ENCODE data around the gene CSRNP2.

Gene CSRNP2

DNA sequence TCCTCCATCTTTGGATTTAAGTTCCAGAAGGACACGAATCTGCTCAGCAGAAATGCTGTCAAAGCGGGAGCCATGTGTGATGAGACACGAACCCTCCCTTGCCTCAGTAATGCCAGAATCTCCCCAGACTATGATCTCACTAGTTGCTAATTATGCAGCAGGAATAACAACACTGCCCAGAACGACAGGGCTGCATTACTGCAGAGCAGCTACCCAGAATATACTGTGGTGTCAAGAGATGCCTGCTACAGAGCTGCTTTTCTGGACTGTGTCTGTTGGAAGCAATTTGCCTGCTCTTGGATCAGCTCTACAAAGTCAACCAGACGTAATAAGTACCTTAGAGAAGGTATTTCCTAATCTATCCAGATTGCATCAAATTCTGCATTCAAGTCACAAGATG is 5.5 kb downstream of the CSRNP2 start:
- FAIRE-seq: no peak

DNA sequence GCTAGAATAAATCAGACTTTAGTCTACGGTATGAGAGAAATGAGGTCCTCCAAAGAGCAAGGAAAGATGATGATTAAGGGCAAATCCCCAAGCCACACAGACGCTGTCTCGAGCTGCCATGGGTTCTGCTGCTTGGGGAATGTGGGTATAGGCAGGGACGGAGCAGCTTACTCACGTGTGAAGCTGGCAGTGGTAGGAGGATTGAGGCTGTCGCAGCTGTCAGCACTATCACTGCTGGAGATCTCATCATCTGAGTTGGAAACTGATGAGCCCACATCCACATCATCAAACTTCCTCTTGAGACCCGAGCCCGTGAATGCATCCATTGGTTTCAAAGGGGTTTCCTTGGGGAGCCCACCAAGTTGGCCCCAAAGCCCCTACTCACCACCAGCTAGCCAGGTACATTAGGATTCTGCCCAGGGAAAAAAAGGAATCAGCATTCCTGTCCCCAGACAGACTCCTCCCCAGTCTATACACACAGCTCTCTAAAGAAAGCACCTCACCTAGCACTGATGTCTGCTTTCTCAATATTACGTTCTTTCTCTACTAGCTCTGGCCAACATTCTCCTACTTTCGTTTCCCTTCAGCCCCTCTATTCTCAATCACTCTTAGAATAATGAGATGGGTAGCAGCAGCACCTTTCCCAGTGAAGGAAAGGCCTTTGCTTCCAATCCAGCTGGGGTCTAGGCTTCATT is 7.0 kb downstream of the CSRNP2 start:
- FAIRE-seq: no peak

DNA sequence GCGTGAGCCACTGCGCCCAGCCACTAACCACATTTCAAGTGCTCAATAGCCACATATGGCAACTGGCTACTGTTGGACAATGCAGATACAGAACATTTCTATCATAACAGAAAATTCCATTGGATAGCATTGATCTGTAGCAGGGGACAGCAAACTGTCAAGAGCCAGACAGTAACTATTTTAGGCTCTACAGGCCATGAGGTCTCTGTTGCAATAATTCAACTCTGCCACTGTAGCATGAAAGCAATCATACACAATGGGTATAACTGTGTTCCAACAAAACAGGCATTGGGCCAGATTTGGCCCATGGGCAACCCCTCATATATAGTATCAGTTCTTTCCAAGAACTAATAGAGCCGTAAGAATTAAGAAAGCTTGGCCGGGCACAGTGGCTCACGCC is 8.0 kb downstream of the CSRNP2 start:
- no peak for FAIRE-seq

DNA sequence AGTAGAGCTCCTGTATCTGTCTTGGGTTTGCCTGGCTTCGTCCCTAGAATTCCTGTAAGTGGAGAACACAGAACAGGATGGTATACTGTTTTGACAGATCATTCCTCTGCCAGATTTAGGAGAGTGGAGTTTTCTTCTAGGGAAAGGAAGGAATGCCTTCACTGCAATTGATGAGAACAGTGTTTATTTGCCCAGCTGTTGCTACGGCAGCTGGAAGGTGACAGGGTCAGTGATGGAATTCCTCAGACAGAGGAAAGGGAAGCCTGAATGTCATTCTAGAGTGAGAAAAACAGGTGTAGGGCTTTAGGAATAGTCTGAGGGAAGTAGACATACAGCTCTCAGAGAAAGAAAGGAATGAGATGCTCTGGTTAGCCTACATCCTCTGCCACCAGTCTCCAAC is 11.7 kb downstream of the CSRNP2 start:
- no peak for FAIRE-seq

DNA sequence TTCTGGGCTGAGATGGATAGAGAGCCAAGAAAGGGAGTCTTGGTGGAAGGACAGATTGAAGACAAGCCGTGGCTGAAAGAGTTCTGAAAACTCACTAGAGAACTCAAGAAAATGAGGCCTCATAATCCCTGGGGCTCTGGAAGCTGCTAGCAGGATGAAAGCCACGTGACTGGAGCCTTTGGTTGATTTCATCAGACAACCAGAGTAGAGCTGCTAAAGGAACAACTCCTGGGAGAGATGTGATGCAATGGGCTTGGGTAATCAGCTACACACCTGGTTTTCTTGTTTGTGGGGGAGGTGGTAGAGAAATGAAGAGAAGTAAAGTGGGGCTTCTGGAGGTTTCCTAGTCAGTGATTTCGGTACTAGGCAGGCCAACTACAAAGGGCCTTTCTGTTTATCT is 13.4 kb downstream of the CSRNP2 start:
- no peak for FAIRE-seq

DNA sequence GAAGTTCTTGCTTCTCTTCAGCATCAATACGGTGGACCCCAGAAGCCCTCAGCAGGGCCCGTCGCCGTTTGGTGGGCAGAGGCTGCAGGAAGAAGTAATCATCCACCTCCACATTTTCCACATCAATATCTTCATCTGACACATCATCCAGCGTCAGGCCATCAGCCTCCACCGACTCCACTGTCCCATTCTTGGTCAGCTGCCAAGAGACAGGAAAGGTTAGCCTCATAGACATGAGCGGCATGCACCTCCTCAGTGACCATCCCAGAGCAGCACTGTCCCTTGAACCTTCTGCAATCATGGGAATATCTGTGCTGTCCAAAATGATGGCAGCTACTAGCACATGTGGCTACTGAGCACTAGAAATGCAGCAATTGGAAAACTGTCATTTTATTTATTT is 15.6 kb downstream of the CSRNP2 start:
- no peak for FAIRE-seq

DNA sequence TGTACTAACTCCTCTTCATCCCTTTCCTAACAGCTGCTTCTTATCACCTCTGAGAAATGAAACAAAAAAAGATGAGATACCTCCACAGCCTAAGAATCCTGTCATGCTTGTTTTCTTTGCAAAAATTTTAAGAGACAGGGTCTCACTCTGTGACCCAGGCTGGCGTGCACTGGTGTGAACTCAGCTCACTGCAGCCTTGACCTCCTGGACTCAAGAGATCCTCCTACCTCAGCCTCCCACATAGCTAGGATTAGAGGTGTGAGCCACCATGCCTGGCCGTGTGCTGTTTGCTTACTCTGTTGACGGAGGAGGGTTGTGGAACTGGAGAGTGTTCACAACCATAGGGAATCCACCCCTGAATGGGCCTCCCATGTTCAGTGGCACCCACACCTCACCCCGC is 16.2 kb downstream of the CSRNP2 start:
- no peak for FAIRE-seq

DNA sequence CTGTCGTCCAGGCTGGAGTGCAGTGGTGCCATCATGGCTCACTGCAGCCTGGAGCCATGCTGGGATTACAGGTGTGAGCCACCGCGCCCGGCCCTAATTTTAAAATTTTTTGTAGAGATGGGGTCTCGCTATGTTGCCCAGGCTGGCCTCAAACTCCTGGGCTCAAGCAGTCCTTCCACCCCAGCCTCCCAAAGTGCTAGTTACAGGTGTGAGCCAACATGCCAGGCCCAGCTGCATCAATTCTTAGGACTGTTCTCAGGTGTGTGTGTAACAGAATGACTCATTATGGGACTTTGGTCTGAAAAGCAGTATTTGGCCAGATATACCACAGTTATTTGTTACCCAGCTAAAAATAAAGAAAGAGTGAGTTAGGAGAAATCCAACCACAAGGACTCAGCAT is 17.9 kb downstream of the CSRNP2 start:
- no peak for FAIRE-seq

DNA sequence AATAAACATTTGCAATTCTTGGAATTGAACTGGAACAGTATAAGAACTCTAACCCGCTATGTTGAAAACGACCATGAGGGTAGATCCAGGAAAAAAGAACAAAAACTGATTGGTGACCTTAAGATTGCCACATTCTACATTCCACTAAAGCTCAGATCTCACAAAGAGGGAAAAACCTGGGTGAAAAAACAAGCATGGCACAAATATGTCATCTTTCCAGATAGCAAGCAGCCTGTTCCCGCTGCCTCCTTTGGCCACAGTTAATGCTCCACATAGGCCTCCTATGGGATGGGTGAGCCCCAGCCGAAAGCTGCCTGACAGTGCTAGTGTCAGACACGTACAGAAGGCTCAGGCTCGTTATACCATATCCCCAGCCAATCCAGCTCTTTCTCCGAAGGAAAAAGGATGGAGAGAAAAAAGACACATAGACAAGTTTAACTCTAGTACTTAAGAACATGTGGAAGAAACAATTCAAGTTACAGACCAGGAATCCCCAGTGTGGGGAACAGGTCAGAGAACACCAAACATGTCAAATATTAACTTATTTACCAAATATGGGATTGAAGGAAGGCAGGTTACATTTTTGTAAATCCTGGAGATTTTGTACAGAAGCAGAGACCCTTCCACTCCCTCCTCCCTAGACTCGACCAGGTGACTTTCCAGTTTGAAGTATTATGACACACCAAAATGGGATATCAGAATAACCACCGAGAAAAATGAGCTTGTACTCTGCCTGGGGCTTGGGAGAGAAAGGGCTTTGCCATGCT is 20.6 kb downstream of the CSRNP2 start:
- FAIRE-seq: no peak

DNA sequence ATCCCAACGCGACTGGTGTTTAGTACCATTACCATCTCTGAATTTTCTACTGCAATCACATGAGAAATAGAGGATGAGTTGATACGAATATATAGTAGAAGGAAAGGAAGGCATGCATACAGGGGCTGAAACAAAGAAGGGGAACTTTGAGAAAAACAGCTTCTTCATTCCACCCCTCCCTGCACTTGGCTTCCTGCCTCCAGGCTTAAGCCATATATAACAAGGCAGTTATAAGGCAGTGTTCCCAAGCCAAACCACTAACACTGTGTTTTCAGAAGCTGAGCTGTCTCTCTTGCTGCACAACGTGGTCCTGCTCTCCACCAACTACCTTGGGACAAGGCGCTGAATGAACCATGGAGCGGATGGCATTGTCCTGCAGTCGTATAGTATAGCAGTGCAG is 24.3 kb downstream of the CSRNP2 start:
- FAIRE-seq: no peak

DNA sequence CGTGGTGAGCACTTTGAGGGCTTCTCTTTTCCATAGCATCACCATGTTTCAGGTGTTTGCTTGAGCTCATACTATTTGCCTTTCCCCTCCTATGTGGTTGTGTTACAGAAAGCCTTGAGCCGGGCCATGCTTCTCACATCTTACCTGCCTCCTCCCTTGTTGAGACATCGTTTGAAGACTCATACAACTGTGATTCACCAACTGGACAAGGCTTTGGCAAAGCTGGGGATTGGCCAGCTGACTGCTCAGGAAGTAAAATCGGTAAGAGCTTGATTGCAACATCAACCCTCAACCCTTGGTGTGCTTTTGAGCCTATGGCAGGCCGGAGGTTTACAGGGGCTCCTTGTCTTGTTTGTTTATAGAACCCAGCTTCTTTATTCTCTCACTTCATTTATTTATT is 27.2 kb downstream of the CSRNP2 start:
- no peak for FAIRE-seq

DNA sequence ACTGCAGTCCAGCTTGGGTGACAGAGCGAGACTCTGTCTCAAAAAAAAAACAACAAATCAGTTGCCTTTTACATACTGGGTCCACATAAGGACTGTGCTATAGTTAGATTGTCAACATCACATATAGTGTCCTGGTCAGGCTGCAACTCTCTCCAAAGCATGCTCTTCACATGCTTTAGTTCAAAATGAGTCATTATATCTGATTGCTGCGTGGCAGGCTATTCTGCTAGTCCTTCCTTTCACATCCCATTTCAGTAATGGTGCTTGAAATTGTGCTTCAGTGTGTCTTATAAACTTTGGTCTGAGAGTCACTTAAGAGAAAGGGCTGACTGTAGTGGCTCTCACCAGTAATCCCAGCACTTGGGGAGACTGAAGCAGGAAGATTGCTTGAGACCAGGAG is 28.3 kb downstream of the CSRNP2 start:
- no peak for FAIRE-seq

DNA sequence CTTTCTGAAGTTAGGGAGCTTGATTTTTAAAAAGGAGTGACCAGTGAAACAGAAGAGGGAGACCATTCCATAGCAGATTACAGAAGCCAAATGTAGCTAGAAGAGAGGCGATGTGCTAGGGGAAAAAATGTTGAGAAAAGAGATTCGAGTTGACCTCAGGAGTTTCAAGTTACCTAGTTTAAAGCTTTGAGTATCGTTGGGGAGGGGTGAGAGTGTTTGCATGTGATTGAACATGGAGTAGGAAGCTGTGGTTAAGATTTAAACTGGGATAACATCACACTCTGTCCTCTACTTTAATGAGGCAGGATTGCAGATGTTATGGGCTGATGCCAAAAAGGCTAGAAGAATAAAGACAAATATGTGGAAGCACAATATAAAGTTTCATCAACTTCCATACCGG is 31.6 kb downstream of the CSRNP2 start:
- no peak for FAIRE-seq

DNA sequence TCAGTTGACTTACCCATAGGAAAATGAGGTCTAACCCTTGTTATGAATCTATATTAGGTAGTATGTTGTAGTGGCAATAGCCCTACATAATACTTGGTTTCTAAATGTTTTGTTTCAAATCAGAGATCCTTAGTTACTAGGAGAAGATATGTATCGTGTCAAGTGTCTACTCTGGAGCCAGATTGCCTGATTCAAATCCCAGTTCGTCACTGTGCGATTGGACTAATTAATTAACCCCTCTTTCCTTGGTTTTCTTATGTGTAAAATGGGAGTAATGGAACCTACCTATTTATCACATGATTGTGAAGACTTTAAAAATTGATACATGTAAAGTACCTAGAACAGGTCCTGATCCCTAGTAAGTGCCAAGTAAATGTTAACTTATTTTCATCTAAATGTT is 33.9 kb downstream of the CSRNP2 start:
- no peak for FAIRE-seq

DNA sequence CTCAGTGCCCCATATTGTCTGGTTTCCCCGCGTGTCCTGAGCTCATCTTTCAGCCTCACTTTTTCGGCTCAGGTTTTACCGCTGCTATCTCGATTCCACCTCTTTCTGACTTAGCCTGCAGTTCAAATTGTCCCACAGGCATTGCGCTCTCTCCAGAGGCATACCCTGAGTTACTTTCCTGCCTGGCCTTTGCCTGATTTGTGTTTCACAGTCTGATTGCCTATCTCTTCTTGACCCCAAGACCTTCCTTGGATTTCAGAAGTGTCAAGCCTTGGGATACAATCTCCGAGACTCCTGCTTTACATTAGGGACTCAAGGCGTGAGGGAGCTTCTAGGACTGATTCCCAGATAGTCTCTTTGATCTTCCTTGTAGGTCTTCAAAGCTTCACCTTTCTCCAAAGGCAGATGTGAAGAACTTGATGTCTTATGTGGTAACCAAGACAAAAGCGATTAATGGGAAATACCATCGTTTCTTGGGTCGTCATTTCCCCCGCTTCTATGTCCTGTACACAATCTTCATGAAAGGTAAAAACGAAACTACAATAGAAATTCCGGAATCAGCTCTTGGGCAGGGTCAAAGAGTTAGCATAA is 34.6 kb downstream of the CSRNP2 start:
- FAIRE-seq: no peak

DNA sequence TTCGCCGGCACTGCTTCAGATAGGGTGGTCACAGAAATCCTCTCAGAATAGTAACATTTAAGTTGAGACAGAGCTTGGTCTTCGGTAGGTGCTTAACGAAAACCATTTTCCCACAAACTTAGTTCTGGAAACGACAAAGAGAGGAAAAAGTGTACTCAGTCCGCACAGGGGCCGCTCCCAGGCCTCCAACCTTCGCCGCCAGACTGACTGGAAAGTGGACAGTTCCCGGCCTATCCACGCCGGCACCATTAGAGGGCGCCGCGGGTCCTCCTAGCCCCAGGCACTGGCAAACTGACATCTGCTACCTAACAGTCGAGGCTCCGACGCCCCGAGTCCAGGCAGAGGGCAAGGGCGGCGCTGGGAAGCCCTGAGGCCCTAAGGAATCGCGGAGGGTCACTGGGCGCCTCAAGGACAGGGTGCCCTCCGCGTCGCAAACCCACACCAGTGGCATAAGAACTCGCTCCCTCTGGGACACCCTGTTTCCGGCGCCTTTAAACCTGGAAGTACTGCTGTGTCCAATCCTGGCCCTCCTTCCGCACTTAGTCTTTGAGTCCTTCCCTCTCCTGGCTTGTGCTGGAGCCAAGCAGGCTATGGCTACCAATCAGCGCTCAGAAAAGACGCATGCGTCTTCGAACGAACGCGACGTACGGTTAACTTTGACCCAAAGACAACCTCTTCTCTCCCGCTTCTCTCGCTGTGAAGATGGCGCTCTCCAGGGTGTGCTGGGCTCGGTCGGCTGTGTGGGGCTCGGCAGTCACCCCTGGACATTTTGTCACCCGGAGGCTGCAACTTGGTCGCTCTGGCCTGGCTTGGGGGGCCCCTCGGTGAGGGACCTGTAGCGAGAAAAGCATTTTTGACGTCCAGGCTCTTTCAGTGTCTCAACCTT is 35.5 kb downstream of the CSRNP2 start, which contains the start of gene LETMD1:
Gene LETMD1 (plus strand): TSS at position 673 of the 886 bp plus-strand sequence. CDS start 30 bp downstream, at position 703.
- FAIRE-seq: peak; percentile 97

DNA sequence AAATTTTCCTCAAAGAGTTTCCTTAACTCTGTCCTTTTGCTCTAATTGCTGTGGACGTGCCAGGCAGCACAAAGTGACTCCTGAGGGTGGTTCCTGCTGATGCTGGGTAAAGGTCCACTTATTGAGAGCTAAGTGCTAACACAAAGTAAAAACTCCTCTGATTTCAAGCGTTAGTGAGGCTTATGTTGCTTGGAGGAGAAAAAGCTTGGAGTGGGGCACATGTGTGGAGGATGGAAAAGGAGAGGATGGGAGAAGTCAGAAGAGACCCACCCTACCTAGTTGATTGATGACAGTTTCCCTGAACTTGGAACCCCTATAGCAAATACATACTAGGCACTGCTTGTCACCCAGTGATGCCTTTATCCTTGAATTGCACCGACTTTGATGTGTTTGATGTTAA is 47.1 kb downstream of the CSRNP2 start:
- no peak for FAIRE-seq

DNA sequence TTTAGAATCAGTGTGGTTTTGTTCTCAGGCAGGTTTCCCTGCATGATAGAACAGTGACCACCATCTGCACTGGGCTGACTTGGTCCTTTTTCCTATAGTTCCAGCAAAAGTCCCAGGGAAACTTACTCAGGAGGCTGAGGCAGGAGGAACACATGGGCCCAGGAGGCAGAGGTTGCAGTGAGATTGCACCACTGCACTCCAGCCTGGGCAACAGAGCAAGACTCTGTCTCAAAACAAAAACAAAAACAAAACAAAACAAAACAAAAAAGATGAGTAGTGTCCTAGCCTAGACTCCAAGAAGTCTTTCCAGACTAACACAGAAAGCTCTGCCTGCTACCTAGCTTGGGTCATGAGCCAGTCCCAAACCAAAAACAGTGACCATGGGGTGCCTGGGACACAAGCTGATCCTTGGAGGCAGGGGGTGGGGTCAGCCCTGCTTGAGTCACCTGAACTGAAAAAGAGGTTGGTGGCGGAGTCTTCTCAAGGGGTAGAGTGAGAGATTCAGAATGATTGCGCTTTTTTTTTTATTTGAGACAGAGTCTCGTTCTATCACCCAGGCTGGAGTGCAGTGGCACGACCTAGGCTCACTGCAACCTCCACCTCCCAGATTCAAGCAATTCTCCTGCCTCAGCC is 49.8 kb downstream of the CSRNP2 start:
- FAIRE-seq: no peak

DNA sequence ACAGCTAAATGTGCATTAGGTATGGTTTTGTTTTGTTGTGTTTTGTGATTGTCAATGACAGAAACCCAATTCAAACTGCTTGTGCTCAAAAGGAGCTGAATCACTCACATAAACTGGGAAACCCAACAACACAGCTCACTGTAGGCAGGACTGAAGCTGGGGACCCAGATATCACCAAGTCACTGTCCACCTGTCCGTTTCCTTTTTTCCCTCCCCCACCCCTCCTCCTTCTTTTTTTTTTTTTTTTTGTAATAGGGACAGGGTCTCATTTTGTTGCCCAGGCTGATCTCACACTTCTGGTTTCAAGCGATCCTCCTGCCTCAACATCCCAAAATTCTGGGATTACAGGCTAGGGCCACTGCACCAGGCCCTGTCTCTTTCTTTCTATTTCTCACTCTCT is 50.3 kb downstream of the CSRNP2 start:
- FAIRE-seq: no peak

DNA sequence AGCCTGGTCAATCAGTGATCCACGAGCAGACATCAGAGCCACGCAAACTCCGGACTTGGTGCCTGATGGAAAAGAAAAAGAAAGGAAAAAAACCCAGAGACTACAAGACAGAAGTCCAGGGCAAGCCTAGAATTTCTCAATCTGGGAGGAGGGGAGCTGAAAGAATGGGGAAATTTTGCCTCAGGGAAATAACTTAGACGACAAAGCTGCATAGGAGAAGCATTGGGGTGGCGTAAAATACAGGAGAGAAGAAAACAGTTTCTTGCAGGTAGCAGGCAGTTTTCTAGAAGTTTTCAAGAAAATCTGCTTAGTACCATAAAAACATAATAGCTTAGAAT is 54.6 kb downstream of the CSRNP2 start:
- no peak for FAIRE-seq

DNA sequence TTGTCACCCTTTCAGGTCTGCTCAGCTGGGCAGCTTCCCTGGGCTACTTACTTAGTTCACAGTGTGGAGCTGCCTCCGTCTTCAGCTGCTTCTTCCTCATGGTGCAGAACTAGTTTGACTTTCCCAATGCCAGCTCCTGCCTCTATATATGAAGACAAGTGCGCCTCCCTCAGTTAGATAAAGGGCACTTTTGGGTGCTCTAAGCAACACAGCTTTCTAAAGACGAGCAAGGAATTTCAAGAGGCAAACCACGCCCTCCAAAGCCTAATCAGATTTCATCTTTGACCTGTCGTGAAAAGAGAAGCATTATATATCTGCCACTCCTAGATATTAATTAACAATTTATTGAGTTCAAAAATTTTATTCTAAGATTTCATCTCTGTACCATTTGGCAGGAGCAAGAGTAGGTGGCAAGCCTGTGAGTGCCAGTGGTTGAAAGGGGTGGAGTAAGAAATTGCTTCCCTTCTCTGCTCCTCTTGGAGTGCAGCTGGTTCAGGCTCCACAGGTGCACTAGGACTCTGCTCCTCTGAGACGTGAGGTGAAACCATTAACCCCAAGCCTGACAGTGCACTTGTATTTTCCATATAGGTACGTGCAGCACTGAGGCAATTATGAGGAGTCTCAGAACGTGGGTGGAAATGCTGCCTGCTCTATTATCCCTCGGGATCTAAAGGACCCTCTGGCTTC is 55.1 kb downstream of the CSRNP2 start:
- FAIRE-seq: peak; percentile 66

DNA sequence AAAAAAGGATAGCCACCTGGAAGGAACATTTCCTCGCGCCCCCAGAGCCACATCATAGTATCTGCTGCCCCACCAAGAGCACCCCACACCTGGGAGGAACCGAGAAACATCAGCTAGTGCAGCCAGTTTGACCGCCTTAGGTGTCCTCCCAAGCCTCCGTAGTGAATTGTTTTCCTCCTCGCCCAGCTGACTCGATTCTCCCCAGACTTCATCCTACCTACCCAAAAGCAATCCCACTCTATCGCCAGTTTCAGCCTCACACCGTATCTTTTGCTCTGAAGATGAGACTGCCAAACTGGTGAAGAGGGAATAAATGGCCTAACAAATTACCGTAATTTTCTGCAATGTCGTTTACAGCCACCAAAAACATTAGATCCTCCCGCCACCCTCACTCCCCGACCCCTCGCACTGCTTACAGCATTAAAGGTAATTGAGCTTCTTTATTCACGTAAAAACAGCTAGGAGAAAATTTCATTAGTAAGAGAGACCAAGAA is 56.0 kb downstream of the CSRNP2 start:
- FAIRE-seq: no peak
